Activated CD4-positive, alpha-beta memory T cell treated with anti-CD3 and anti-CD28 coated beads, Interleukin-2, amount 10 ng/mL, durations not matched to agents 7 days and 5 days (primary cell): ENCODE measurements around the gene TUBB3. TPM values are rescaled to one million over a fixed set of nuclear protein-coding genes. Genes with fewer than 3 reads are reported as not detected.
"Not testable (repeated sequence)": the region's sequence is repeated elsewhere in the genome, so short reads cannot be mapped to it uniquely, and the experiment has no call there.

Experiments used
- CTCF ChIA-PET: fragments of 350-600 bp; sonication (Branson Sonifier 250); formaldehyde crosslinking; loops from one replicate; lab custom pipeline; 2021; ENCODE audit warnings: antibody characterized with exemption, inconsistent platforms; lab: Charles Lee
- POLR2A ChIA-PET: fragments of 350-600 bp; sonication (Branson Sonifier 250); formaldehyde crosslinking; loops from one replicate; lab custom pipeline; 2021; ENCODE audit warnings: antibody characterized with exemption; lab: Charles Lee
- DNase-seq: peaks from one replicate; pipeline ENCODE4 v3.0.0-alpha.2; 2020
- H3K27ac Mint-ChIP-seq: one replicate; pipeline ENCODE4 v1.8.0; 2021; ENCODE audit warnings: mild to moderate bottlenecking, mixed read lengths
- H3K27me3 Mint-ChIP-seq: one replicate; pipeline ENCODE4 v1.8.0; 2021; ENCODE audit warnings: mixed read lengths
- H3K36me3 Mint-ChIP-seq: one replicate; pipeline ENCODE4 v1.8.0; 2021; ENCODE audit warnings: low read depth, mixed read lengths
- H3K4me1 Mint-ChIP-seq: one replicate; pipeline ENCODE4 v1.8.0; 2021; ENCODE audit warnings: mixed read lengths
- H3K4me3 Mint-ChIP-seq: one replicate; pipeline ENCODE4 v1.8.0; 2021; ENCODE audit warnings: mild to moderate bottlenecking, mixed read lengths
- H3K9me3 Mint-ChIP-seq: one replicate; pipeline ENCODE4 v1.8.0; 2021; ENCODE audit warnings: mixed read lengths
- total RNA-seq, 2 experiments: library from RNA; stranded (reverse); gene quantifications; one replicate each; pipeline ENCODE4 v1.2.3, GENCODE V29; 2021

Gene TUBB3
- total RNA-seq, 2 experiments from 2014 or later: 3.6 to 4.0 TPM

DNA sequence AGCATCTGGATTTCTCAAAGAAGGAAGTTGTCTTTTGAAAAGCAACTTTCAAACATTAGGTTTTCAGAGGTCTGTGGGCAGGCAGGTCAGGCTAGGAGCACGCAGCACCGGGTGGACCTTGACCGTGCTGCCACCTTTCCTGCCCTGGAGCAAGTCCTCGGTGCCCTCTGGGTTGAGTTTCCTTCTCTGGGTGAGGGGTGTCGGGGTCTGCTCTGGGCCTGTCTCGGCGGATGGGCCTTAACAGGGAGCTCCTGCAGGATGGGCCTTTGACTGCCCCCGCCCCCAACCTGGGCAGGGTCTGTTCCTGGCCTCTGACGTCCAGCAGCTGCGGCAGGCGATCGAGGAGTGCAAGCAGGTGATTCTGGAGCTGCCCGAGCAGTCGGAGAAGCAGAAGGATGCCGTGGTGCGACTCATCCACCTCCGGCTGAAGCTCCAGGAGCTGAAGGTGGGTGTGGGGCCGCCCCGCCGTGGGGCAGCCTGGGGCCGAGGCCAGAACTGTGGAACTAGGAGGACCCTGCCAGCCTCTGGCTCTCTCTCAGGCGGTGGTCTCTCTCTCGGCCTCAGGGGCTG is 34.2 kb downstream of the TUBB3 start:
- no peak overlapping the region for H3K27ac Mint-ChIP-seq
- DNase-seq: no peak
- no peaks in the 10 kb centered on the region for H3K27me3 Mint-ChIP-seq
- H3K9me3 Mint-ChIP-seq: no peaks in the 10 kb centered on the region
- H3K4me3 Mint-ChIP-seq: no peak overlapping the region
- H3K36me3 Mint-ChIP-seq: peaks cover 11% of the 10 kb centered on the region
- no peaks in the 10 kb centered on the region for H3K4me1 Mint-ChIP-seq
- POLR2A ChIA-PET: interaction anchor here (2.0 kb wide), 1 partner anchor 15 kb away, joined by 4 read pairs; no protein-coding TSS in a partner anchor
- CTCF ChIA-PET: no interaction called here

DNA sequence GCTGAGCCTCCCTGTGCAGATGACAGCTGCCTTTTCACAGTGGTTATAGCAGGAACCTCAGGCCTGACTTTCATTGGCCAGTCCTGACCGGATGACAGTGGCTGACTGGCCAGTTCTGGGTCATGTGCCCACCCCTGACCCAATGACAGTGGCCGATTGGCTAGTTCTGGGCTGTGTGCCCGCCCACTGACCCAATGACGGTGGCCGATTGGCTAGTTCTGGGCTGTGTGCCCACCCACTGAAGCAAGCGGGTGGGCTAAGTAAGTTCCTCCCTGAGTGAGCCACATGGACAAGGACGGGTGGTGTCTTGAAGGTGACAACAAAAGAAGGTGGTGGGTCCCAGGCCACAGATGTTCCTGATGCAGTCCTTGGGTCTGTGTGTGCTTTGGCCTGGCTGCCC is 34.9 kb downstream of the TUBB3 start:
- no peaks in the 10 kb centered on the region for H3K9me3 Mint-ChIP-seq
- DNase-seq: no peak
- ChIA-PET CTCF (no interaction called here), POLR2A (interaction anchor here (2.0 kb wide), 1 partner anchor 14 kb away, joined by 4 read pairs; no protein-coding TSS in a partner anchor)
- H3K27ac Mint-ChIP-seq: no peak overlapping the region
- peaks cover 11% of the 10 kb centered on the region for H3K36me3 Mint-ChIP-seq
- no peaks in the 10 kb centered on the region for H3K4me1 Mint-ChIP-seq
- H3K4me3 Mint-ChIP-seq: no peak overlapping the region
- H3K27me3 Mint-ChIP-seq: no peaks in the 10 kb centered on the region

GRCh38 chr16:89958596-89958995 is 35.5 kb downstream of the TUBB3 start:
- H3K27ac Mint-ChIP-seq: no peak overlapping the region
- no peak for DNase-seq
- H3K9me3 Mint-ChIP-seq: no peaks in the 10 kb centered on the region
- ChIA-PET POLR2A (interaction anchor here (2.0 kb wide), 1 partner anchor 13 kb away, joined by 4 read pairs; no protein-coding TSS in a partner anchor), CTCF (no interaction called here)
- H3K4me1 Mint-ChIP-seq: no peaks in the 10 kb centered on the region
- no peak overlapping the region for H3K4me3 Mint-ChIP-seq
- H3K36me3 Mint-ChIP-seq: peaks cover 11% of the 10 kb centered on the region
- H3K27me3 Mint-ChIP-seq: no peaks in the 10 kb centered on the region

DNA sequence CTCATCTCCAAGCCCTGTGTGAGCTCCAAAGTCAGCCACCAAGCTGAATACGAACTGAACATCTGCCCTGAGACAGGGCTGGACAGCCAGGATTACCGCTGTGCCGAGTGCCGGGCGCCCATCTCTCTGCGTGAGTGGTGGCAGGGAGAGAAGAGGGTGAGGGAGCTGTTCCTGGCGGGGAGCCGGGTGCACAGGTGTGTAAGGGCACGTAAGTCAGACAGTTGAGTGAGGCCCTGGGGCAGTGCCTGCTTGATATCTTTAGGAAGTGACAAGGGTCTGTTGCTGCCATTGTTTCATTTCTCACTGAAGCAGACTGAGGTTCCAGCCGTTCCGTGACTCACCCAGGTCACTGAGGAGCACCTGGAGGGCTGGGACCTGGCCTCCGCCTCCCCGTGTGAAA is 37.8 kb downstream of the TUBB3 start:
- no peak for DNase-seq
- Mint-ChIP-seq H3K36me3 (peaks cover 11% of the 10 kb centered on the region), H3K4me1 (no peaks in the 10 kb centered on the region), H3K4me3 (no peak overlapping the region), H3K27me3 (no peaks in the 10 kb centered on the region), H3K27ac (no peak overlapping the region), H3K9me3 (no peaks in the 10 kb centered on the region)
- ChIA-PET CTCF (no interaction called here), POLR2A (no interaction called here)

DNA sequence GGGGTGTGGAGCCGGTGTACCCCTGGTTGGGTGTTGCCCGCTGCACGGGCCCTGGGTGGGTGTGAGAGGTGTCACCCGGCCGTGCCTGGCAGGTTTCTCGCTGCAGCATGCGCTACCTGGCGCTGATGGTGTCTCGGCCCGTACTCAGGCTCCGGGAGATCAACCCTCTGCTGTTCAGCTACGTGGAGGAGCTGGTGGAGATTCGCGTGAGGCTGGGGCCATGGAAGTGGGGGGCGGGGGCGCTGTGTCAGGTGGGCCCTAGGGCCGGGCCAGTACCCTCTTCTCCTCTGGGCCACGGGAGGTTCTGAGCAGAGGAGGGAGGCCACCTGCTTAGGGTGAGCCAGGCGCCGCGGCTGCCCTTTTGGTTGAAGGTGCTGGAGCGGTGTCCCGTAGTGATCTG is 38.8 kb downstream of the TUBB3 start:
- no peak for DNase-seq
- ChIA-PET POLR2A (no interaction called here), CTCF (no interaction called here)
- Mint-ChIP-seq H3K27ac (no peak overlapping the region), H3K4me3 (no peak overlapping the region), H3K27me3 (no peaks in the 10 kb centered on the region), H3K36me3 (peaks cover 10% of the 10 kb centered on the region), H3K9me3 (no peaks in the 10 kb centered on the region), H3K4me1 (no peaks in the 10 kb centered on the region)

GRCh38 chr16:89962754-89963498 is 39.8 kb downstream of the TUBB3 start:
- no peaks in the 10 kb centered on the region for H3K4me1 Mint-ChIP-seq
- H3K27ac Mint-ChIP-seq: no peak overlapping the region
- H3K27me3 Mint-ChIP-seq: no peaks in the 10 kb centered on the region
- ChIA-PET POLR2A (no interaction called here), CTCF (no interaction called here)
- H3K9me3 Mint-ChIP-seq: no peaks in the 10 kb centered on the region
- H3K4me3 Mint-ChIP-seq: no peak overlapping the region
- H3K36me3 Mint-ChIP-seq: peaks cover 9% of the 10 kb centered on the region
- DNase-seq: no peak

DNA sequence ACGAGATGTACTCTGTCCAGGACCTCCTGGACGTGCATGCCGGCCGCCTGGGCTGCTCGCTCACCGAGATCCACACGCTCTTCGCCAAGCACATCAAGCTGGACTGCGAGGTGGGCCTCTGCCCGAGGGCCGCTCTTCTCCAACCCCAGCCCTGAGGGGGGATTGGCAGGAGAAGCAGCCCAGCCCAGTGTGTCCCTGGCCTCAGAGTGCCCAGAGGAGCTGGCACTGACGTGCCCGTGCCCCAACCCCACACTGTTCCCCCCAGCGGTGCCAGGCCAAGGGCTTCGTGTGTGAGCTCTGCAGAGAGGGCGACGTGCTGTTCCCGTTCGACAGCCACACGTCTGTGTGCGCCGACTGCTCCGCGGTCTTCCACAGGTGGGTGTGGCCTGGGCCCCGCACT is 41.1 kb downstream of the TUBB3 start:
- ChIA-PET POLR2A (interaction anchor here (0.8 kb wide), 1 partner anchor 8 kb away, joined by 3 read pairs; no protein-coding TSS in a partner anchor), CTCF (interaction anchor here (0.6 kb wide), 1 partner anchor 8 kb away, joined by 3 read pairs; no protein-coding TSS in a partner anchor)
- Mint-ChIP-seq H3K9me3 (no peaks in the 10 kb centered on the region), H3K4me3 (no peak overlapping the region), H3K27ac (no peak overlapping the region), H3K27me3 (no peaks in the 10 kb centered on the region), H3K4me1 (no peaks in the 10 kb centered on the region), H3K36me3 (peaks cover 4% of the 10 kb centered on the region)
- DNase-seq: no peak

- Mint-ChIP-seq H3K4me1 (peaks cover 4% of the 10 kb centered on the region), H3K27me3 (no peaks in the 10 kb centered on the region), H3K36me3 (peaks cover 4% of the 10 kb centered on the region), H3K4me3 (no peak overlapping the region), H3K27ac (no peak overlapping the region), H3K9me3 (peaks cover 2% of the 10 kb centered on the region)
- DNase-seq: no peak
- ChIA-PET POLR2A (no interaction called here), CTCF (no interaction called here)
Observed at GRCh38 chr16:89965447-89966225, 42.5 kb downstream of the TUBB3 start.

- CTCF ChIA-PET: no interaction called here
- Mint-ChIP-seq H3K4me3 (no peak overlapping the region), H3K27me3 (no peaks in the 10 kb centered on the region), H3K27ac (no peak overlapping the region), H3K9me3 (peaks cover 6% of the 10 kb centered on the region), H3K36me3 (peaks cover 8% of the 10 kb centered on the region), H3K4me1 (peaks cover 14% of the 10 kb centered on the region)
- DNase-seq: no peak
- POLR2A ChIA-PET: no interaction called here
Observed at GRCh38 chr16:89966756-89967155, 43.6 kb downstream of the TUBB3 start.

GRCh38 chr16:89967436-89967835 is 44.3 kb downstream of the TUBB3 start:
- peaks cover 16% of the 10 kb centered on the region for H3K4me1 Mint-ChIP-seq
- CTCF ChIA-PET, H3K4me3 Mint-ChIP-seq, H3K36me3 Mint-ChIP-seq, H3K27me3 Mint-ChIP-seq, POLR2A ChIA-PET, H3K27ac Mint-ChIP-seq, H3K9me3 Mint-ChIP-seq, DNase-seq: not testable (repeated sequence)

DNA sequence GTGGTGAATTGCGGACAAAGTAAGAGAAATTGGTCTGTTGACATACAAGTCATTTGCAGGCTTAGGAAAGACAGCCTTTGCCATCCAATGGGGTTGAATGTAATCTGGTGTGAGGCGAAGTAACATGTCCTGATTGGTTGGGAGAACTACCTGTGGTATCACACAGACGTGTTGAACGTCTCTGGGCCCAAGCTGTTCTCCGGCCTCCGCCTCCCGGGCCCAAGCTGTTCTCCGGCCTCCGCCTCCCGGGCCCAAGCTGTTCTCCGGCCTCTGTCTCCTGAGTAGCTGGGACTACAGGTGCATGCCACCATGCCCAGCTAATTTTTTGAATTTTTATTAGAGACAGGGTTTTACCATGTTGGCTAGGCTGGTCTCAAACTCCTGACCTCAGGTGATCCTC is 44.9 kb downstream of the TUBB3 start:
- Mint-ChIP-seq H3K36me3 (peaks cover 11% of the 10 kb centered on the region), H3K4me1 (peaks cover 19% of the 10 kb centered on the region)
- H3K4me3 Mint-ChIP-seq, H3K27ac Mint-ChIP-seq, H3K9me3 Mint-ChIP-seq, CTCF ChIA-PET, POLR2A ChIA-PET, H3K27me3 Mint-ChIP-seq, DNase-seq: not testable (repeated sequence)

- Mint-ChIP-seq H3K9me3 (peaks cover 6% of the 10 kb centered on the region), H3K27me3 (no peaks in the 10 kb centered on the region), H3K27ac (no peak overlapping the region), H3K36me3 (peaks cover 14% of the 10 kb centered on the region), H3K4me1 (peaks cover 31% of the 10 kb centered on the region), H3K4me3 (no peak overlapping the region)
- ChIA-PET CTCF (no interaction called here), POLR2A (no interaction called here)
- no peak for DNase-seq
Observed at GRCh38 chr16:89969741-89970410, 46.7 kb downstream of the TUBB3 start.
